CD4-positive, alpha-beta T cell treated with Interleukin-2 at 100 ng/mL for 4 hours (primary cell): ENCODE results near the gene DNPH1.

ENCODE experiments used
- DNase-seq: peaks from one replicate; pipeline ENCODE4 v3.0.0-alpha.2; 2020; ENCODE audit warnings: low spot score

Gene DNPH1, protein sequence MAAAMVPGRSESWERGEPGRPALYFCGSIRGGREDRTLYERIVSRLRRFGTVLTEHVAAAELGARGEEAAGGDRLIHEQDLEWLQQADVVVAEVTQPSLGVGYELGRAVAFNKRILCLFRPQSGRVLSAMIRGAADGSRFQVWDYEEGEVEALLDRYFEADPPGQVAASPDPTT

DNA sequence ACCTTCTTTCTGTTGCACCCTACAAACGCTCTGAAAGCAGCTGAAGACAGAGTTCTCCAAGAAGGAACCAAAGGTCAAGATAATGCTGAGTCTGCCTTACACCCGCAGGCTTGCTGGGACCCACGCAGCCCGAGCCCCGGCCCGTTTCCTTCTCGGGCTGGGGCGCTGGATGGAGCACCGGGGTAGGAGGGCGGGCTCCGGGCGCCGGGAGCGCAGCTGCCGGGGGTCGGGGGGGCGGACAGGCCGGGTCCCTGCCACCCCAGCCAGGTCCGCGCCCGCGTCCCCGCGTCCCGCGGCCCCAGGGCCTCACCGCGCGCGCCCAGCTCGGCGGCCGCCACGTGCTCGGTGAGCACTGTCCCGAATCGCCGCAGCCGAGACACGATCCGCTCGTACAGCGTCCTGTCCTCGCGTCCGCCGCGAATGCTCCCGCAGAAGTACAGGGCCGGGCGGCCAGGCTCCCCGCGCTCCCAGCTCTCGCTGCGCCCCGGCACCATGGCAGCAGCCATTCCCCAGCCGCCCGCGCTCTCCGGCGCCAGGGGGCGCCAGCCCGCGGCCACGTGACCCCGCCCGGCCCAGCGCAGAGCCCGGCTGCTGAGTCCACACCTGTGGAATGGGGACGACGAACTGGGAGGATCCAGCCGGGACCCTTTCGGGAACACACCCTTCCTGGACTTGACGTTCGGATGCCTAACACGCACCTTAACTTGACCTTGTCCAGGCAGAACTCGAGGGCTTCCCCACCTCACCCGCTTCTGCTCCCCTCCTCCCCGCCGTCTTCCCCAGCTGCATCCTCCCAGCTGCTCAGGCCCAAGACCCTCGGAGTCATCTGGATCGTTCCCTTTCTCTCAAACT, at the start of gene DNPH1:
Gene DNPH1 (minus strand): TSS at position 531 of the 852 bp plus-strand sequence. CDS start 25 bp downstream, at position 506.
- peak; percentile 84 for DNase-seq

DNA sequence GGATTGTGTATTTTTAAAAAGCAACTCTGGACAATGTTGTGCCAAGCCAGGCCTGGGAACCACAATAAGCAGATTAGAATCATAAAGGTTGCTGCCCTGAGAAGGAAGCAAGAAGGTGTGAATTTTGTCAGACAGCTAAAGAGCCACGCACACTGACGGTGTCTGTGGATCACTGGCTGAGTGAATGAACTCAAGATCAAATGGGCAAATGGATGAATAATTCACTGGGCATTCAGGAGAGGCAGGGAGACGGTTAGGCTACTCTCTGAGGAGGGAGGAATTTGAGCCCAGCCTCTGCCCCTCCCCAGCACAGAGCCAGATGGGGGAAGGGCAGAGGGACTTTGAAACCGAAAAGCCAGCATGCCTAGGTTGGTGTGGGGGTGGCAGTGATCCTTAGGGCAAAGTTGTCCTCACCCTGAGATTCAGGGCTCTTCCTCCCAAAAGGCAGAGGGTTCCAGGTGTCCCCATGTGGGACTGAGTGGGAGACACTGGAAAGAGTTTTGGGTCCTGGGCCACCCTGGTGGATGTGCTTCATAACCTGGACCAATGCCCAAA, 49.3 kb upstream of the DNPH1 start:
- DNase-seq = no peak

DNA sequence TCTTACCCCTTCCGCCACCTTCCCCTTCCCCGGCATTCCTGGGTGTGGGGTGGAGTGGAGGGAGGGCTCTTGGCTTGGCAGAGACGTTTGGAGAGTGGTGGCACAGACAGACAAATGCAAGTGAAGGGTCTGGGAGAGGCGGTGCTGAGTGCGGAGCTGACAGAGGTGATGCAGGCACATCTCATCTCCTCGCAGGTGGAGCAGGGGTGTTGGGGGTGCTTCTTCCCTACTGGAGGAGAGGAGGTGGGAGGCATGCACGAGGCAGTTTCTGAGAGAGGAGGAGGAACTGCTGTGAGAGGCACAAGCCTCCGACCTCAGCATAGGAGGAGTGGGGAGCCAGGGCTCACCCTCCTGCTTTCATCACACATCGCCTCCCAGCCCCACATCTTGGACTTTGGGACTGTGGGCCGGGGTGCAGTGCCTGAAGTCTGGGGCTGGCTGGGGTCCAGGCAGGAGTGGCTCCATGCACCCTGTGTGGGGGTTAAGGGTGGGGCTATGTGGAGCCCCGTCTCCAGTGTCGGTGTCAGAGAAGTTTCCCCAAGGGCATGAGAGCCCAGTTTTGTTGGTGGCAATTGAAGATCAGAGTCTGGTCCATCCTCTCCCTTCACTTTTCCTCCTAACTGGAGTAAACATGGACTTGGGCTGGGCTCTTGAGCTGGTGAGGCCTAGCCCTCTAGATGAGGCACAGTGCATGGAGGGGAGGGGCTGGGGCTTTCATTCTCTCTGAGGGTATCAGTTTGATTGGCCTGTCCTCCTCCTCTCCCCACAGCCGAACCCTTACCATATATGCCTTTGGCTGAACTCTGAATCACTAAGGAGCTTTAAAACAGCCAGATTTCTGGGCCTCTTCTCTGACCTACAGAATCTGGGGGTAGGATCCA, 48.6 kb upstream of the DNPH1 start:
- DNase-seq = no peak

DNA sequence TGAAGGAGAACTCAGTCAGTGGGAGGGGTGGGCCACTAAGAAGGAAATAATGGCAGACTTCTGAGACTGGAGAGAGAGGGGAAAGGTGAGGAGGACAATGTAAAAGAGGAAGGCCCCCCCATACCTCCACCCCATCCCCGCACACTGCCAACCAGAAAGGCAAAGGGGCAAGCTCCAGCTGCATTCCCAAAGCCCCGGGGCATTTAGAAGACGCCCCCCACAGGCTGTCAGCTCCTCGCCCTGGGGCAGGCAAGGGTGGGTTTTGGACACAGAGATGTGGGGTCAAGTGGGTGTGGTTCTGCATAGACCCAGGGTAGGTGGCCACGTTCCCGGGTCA, 48.0 kb upstream of the DNPH1 start:
- DNase-seq = no peak

DNA sequence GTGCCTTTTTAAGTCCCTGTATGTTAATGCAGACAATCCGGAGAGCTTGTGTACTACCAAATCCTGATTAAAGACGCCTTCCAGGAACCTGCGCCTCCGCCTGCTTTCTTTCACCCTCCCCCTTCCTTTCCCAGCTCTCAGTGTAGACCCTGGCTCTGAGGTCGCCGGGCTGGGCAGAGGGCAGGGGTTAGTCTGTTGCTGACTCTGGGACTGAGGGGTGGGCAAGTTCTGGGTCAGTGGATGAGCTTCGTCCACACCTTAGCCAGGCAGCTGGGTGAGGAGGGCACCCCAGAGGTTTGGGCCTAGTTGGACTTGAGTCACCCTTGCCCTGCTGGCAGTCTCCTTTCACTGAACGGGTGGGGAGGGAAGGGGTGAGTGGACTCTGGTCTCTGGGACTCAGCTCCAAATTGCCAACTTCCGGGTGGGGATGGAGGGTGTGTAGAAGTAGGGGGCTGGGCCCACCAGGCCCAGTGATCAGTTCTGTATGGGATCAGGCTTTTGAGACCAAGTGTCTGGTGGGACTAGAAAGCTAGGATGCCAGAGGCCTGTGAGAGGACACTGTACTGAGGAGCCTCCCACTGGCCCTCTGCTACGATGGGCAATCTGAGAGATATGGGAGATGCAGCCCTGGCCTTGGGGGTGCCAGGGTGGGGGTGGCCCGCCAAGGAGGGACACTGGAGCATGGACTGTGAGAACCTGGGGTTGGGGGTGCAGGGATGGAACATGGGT, 47.5 kb upstream of the DNPH1 start:
- DNase-seq = no peak

DNA sequence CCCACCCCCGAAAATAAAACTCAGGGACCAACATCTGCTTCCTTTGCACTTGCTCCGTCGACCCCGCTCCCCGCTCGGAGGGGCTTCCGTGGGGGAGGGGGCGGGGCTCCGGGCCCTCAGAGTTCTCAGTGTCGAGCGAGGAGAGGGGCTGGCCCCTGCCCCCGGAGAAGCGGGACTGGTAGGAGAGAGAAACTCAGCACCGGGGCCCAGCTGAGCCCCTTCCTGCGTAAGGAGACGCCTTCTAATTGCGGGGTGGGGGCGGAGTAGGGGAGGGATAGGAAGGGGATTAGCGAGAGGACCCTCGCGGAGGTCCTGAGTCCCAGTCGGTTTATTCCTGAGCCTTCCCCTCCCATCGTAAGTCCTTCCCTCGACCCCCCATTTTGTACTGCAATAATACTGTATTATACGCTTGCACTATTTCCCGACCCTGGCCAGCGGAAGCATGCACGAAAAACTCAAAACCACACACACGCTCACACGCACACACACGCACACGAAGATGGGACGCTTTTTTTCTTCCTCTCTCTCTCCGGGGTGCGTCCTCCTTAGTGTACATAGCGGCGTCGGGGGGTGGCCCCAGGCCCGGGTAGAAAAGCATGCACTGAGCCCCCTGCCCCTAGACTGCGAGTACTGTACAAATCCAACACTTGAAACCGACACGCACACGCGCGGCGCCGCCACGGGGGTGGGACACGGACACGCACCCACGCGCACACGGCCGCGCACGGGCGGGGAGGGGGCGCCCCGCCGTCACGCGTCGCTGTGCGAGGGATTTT, 46.7 kb upstream of the DNPH1 start:
- peak; percentile 42 for DNase-seq

DNA sequence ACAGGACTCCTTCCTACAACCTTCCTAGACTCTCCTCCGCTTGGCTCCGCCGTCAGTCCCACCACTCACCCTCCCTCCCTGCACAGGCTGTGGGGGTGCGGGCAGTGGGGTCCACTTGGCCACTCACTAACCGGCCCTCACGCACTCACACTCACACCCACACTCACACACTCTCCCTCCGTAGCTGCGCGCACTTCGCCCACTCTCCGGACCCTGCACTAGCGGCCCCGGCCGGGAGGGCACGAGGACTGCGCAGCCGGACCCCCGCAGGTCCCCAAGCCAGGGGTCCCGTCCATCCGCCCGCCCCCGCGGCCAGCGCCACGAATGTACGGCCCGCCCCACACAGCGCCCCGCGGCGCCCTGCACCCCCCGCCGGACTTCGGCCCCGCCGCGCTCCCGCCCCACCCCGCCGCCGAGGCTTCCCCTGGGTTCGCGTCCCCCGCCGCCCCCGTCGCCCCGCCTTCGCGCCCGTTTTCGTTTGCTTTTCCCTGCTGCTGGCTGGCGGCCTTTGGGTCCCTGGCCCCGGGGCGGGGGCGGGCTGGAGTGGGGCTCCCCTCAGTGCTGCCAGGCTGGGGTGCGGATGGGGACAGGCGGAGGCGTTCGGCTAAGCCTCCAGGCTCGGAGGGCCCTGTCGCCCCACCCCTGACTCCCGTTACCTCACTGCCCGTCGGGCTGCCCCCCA, 45.8 kb upstream of the DNPH1 start:
- DNase-seq = peak; percentile 13

DNA sequence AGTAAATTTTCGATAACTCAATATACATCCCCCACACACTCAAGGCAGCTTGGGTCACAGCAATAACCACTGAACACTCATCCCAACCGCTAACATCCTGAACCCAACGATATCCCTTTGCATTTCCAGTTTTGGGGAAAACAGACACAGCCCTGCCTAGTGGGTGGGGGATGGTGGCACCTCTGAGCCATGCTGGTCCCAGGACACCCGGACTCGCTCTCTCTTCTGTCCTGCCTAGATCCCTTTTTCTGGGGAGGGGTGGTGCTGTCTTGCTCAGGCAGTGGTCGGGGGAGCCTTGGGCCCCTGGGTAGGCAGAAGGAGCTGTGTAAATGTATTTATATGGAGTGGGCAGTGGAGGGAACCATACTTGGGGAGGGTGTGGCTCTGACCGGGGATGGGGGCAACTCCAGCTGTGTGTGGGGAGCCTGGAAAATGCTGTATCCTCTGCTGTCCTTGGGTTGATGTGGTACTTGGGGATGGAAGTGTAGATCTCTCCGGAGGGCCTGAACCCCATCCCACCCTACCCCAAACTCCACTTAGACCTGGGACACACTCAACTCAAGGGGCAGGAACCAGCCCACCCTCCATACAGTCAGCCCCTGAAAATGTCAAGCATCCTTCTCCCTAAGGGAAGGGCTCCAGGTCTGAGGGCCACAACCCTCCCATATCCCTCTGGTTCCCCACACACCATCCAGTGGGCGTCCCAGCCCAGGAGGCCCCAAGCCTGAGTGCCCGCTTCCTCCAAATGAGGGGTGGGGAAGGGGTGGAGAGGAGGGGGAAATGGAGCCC, 45.0 kb upstream of the DNPH1 start:
- DNase-seq = no peak

DNA sequence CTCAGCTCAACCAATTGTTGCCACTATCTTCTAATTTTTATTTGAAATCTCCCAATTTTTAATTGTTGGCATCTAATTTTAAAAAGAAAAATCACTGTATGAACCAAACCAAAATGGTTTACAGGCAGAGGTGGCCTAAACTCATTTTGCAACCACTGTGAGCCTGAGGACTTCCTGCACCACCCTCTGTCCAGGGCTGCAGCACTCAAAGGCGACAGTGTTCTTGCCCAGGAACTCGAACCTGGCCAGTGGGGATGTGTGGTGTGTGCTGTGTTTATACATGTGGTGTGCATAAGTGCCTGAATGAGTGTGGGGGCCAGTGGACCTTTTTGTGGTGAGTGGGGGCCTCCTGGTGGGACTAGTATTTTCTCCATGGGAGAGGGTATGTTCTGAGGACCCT, 44.4 kb upstream of the DNPH1 start:
- DNase-seq = no peak

DNA sequence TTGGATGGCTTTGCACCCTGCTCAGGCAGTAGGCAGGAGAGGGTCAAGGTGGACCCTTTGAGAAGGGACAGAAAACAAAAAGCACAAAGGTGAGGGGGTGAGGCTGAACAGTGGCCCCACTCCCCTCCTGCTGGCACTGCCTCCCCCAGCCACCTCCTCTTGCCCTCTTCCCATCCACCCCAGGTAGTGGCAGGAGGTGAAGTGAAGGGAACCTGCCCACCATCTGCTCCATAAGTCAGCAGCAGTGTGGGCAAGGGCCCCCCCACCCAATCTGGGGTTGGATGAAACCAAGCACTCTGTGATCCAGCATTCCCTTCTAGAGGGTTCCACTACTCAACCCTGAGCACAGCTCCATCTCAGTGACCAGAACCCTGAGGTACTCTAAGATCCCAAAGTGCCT, 42.7 kb upstream of the DNPH1 start:
- DNase-seq = no peak

DNA sequence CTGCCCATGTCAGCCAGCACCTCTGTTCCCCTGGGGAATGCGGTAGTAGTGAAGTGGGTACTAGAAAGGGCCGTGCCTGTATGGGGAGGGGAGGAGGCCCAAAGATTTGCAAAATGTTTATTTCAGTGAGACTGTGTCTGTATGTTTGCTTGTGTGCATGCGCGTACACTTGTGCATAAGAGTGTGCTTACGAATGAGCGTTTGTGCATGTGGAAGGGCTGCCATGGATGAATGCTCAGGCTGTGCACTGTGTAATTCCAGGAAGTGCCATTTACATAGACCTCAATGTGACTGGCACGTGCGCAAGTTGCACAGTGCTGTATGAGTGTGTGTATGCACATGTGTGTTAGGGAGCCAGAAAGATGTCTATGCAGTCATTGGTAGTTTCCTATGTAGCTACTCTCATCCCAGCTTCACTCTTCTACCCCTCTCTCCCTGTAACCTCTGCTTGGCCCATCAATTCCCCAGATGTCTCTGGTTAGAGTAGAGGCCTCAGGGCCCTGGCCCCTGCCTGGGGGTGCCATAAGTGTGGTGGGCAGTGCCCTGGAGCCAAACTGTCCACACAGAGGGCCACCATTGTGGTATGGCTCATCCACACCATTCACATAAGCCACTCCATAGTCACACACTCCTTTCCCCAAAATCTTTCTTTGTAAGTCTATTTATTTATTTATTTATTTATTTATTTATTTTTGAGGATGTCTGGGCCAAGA, 42.0 kb upstream of the DNPH1 start:
- DNase-seq = no peak

DNA sequence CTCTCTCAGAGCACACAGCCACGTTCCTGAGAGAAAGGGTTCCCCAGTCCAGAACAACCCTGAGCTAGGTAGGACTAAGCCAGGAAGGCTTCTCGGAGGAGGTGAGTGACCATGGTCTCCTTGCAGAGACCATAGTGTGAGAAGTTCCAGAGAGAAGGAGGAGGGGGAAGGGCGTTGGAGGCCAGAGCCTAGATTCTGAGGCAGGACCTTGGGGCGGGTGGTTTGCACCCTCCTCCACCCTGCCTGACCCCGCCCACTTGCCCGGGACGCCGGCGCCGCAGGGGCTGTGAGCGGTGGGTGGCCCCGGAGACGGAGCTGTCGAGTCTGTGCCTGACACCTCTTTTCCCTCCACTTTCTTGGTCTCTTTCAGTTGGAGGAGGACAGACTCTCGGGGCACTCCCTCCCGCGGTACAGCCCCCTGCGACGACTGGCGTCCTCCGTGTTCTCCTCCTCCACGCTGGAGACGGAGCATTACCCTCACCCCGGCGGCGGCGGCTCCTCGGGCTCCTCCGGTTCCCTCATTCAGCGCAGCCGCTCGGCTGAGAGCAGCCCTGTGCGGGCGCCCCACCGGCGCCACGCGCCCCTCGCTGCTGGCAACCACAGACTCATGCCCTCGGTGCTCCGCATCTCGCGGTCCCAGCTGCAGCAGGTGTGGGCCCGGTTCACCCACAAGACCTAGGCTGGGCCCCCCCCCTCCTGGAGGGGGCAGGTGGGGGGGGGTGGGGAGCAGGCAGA, 40.2 kb upstream of the DNPH1 start:
- DNase-seq = peak; percentile 32

DNA sequence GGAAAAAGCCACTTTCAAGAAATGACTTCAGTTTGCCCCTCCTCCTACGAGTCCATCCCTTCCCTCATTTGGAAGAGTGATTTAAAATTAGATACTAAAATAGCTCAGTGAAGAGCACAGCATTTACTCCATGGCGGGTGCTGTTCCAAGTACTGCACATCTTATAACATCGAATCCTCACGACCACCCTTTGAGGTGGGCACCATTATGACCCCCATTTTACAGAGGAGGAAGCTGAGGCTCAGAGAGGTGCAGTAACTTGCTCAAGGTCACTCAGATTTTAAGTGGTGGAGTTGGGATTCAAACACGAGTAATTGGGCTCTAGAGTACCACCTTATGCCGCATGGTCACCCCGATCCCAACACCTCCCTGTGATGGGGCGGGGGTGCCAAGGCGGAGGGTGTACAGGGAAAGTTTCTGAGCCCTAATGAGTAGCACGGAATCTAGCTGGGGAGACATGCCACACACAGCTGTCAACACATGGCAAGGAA, 39.5 kb upstream of the DNPH1 start:
- DNase-seq = no peak

DNA sequence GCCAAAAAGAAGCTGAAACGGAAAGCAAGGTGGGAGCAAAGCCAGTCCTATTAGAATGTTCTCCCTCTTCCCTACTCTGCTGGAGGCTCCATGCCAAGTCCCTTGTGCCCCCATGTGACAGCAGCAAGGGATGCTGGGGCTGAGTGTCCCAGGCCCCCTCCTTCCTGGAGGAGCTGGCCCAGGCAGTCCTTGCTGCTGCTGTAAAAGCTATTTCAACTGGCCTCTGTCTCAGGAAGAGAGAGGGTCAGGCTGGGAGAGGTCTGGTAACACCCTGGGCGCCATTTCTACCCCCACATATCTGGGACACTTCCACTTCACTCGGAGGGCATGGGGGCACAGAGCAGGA, 39.0 kb upstream of the DNPH1 start:
- no peak for DNase-seq

DNA sequence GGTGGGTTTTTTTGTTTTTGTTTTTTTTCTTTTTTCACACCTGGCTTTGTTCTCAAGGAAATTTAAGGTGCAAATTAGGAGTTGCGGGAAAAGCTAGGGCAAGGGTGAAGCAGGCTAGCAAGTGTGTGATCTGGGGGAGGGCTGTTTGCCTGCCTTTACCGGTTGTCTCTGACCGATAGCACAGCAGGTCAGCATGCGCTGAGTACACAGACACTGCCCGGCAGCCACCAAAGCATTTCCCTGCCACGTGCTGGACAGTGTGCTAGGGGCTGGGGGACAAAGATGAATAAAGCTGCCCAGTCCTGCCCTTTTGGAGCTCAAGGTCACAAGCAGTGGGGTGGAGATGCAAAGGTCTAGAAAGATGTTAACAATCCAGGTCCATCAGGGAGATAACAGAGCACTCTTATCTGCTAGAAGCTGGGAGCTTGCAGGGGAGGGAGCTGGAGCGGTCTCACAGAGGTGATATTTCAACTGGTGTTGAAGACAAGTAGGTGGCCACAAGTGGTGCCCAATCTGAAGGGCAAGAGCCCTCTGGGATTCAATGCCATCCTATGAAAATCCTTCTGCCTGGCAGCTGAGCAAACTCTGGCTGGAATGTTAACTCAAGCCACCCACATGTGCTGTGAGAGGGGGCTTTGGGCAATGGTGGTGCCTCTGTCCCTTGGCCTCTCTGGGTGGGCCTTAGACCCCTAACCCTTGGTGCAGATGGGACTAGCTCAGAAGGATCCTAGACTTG, 38.5 kb upstream of the DNPH1 start:
- DNase-seq = no peak

DNA sequence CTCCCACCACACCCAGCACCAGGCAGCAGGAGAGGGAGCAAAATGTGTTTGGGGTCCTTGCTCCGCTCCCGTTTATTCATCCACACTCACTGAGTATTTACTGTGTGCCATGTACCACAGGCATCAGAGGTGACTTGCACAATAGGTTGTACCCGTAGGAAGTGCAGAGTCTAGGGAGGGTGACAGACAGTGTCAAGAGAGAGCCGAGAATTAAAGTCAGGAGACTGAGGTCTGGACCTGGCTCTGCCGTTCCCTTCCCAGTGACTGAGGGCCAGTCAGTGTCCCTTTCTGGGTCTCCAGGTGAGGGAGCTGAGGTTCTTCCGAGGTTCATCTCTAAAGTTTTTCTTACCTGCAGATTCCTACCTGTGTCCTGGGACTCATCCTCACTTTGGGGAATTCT, 36.3 kb upstream of the DNPH1 start:
- no peak for DNase-seq

DNA sequence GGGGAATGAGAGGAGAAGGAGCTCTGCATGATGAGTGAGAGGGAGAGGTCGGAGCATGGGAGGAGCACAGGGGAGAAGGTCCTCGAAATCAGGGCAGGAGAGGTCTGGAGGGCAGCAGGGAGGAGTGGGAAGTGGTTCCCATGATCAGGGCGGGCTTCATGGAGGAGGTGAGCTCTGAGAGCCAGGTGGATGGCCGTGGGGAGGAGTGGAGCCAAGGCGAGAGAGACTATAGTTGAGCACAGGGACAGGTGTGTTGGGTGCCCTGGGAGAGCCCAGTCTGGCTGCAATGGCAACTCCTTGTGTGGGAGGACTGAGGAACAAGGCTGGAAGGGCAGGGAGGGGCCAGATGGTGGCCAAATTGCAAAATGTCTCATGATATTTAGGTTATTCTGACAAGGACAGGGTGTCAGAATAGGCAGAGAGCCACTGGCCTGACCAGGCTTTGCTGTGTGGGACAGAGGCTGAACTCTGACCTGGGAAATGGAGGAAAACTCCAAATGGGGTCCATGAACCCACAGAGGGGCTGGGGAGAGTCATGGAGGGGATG, 35.4 kb upstream of the DNPH1 start:
- DNase-seq = no peak
